Breast epithelium (tissue), 4 donors: ENCODE data around the gene MVB12B. TPM values are rescaled to one million over a fixed set of nuclear protein-coding genes. Genes with fewer than 3 reads are reported as not detected.

Experiments
- DNase-seq, 2 donors: peaks; one replicate each; pipeline ENCODE4 v3.0.0-alpha.2; 2019; ENCODE audit warnings: low spot score in 2 of 2
- H3K27ac ChIP-seq, 2 donors: fragments of 200-600 bp; sonication (generic) in 1 of 2; one replicate each; pipeline ENCODE4 v1.5.1; 2016 to 2019; ENCODE audit warnings: mild to moderate bottlenecking in 1 of 2
- H3K27me3 ChIP-seq, 2 donors: fragments of 200-600 bp; sonication (generic) in 1 of 2; one replicate each; pipeline versions ENCODE4 v1.5.1 to v1.6.0; 2017 to 2019; ENCODE audit warnings: control low read depth in 1 of 2, mild to moderate bottlenecking in 1 of 2
- H3K36me3 ChIP-seq: fragments of 200-600 bp; one replicate; pipeline ENCODE4 v1.5.1; 2019
- H3K4me1 ChIP-seq, 2 donors: fragments of 200-600 bp; sonication (generic); one replicate each; pipeline ENCODE4 v1.5.1; 2016 to 2019; ENCODE audit warnings: control low read depth in 1 of 2
- H3K4me3 ChIP-seq, 3 donors: fragments of 200-600 bp; sonication (generic); 1 replicate in 2 of 3; 2 replicates in 1 of 3; pipeline ENCODE4 v1.5.1; 2016 to 2019; ENCODE audit warnings: mild to moderate bottlenecking in 3 of 3, moderate library complexity in 2 of 3
- H3K9me3 ChIP-seq, 2 donors: fragments of 200-600 bp; sonication (generic) in 1 of 2; one replicate each; pipeline ENCODE4 v1.5.1; 2016 to 2019; ENCODE audit warnings: control low read depth in 1 of 2
- POLR2A ChIP-seq: fragments of 450-650 bp; IDR thresholded peaks from one replicate; pipeline ENCODE4 v1.6.1; 2016; ENCODE audit warnings: antibody characterized with exemption, mild to moderate bottlenecking, moderate library complexity
- POLR2AphosphoS5 ChIP-seq, 3 donors: sonication (generic); formaldehyde crosslinking; IDR thresholded peaks; one replicate each; pipeline ENCODE4 v1.6.1; 2017; ENCODE audit warnings: antibody characterized with exemption in 3 of 3
- intact Hi-C: fragments of 100-400 bp; cut with DNase I; formaldehyde crosslinking; loops from one replicate; pipeline ENCODE4 v1.15.1; 2023; ENCODE audit warnings: low total_unique reads
- total RNA-seq, 3 donors: library from RNA; depleted of rRNA; stranded (reverse); fragments of >200 nt; gene quantifications; one replicate each; pipeline ENCODE4 v1.1.0, GENCODE V29; 2016
- TF ChIP-seq, protein P1 (sequence below), 3 donors: fragments of 450-650 bp; IDR thresholded peaks; one replicate each; pipeline ENCODE4 v1.5.1; 2016 to 2017; ENCODE audit warnings: antibody characterized with exemption in 3 of 3, mild to moderate bottlenecking in 3 of 3, moderate library complexity in 3 of 3

The MVB12B gene
- total RNA-seq, 3 donors from 2014 or later, result 8.2 to 12.6 (median 9.9) TPM

DNA sequence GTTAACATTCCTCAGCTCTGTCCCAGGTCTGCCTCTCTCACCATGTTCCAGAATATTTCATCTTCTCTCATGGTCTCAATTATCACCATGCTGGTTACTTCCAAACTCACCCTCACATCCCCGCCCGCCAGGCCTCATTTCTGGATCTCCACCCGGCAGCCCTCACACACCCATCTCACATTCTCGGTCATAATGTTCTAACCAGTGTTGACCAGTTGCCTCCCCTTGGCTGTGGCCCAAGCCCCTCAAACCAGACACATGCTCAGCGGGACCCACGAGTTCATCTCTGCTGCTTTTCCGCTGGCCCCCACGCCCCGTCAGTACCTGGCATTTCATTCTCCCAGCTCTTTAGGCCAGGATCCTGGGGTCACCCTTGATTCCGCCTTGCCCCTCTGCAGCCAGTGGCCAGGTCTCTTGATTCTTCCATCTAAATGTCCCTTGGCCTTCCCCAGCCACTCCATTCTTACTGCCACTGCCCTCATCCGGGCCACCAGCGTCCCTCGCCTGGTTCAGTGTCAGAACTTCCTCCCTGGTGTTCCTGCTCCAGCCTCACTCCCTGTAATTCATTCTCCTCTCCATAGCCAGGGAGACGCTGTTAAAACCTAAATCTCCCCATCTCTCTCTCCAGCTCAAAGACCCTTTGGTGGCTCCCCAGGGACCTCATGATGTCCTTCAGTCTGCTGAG, 141.7 kb downstream of the MVB12B start:
- intact Hi-C loops, result no loop called here
- no peak overlapping the region for H3K27ac ChIP-seq
- H3K27me3 ChIP-seq, result no peaks in the 10 kb centered on the region
- H3K36me3 ChIP-seq, result no peaks in the 10 kb centered on the region
- H3K9me3 ChIP-seq, result no peaks in the 10 kb centered on the region
- peak in 1 of 2 donors; percentile 47 for DNase-seq
- TF ChIP-seq POLR2AphosphoS5 (IDR thresholded peaks at IDR 0.05) (no peak), POLR2A (no peak)
- TF ChIP-seq, protein P1, sequence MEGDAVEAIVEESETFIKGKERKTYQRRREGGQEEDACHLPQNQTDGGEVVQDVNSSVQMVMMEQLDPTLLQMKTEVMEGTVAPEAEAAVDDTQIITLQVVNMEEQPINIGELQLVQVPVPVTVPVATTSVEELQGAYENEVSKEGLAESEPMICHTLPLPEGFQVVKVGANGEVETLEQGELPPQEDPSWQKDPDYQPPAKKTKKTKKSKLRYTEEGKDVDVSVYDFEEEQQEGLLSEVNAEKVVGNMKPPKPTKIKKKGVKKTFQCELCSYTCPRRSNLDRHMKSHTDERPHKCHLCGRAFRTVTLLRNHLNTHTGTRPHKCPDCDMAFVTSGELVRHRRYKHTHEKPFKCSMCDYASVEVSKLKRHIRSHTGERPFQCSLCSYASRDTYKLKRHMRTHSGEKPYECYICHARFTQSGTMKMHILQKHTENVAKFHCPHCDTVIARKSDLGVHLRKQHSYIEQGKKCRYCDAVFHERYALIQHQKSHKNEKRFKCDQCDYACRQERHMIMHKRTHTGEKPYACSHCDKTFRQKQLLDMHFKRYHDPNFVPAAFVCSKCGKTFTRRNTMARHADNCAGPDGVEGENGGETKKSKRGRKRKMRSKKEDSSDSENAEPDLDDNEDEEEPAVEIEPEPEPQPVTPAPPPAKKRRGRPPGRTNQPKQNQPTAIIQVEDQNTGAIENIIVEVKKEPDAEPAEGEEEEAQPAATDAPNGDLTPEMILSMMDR (IDR thresholded peaks at IDR 0.05), result no peak
- no peaks in the 10 kb centered on the region for H3K4me1 ChIP-seq
- H3K4me3 ChIP-seq, result no peak overlapping the region

DNA sequence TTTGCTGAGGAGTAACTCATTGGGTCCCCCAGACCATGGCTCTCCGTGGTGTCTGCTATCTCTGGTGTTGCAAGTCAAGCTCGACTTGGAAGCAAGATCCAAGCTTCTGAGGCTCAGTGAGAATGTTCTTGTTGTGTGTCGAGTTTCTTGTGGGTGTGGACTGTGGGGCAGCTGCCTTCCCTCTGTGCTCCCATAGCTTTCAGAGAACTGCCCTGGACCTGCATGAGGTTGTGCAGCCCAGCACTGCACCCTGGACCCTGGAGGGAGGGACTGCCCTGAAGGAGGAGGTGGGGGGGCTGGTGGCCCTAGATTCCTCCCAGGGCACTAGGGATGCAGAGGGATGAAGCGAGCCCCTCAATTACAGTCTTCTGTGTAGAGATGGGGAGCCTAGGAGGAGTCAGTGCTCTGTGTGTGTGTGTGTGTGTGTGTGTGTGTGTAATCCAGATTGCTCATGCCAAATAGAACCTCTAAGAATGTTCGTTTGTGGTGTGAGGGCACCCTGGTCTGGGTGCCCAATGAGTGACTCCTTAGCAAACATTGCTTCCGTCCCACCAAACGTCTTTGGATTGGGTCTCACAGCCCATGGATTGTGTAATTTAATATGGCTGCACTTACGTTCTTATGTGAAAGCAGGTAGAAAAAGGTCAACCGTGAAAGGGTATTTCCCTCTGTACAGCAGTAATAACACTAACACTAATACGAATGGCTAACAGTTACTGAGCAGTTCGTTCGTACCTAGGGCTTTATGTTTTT, 143.8 kb downstream of the MVB12B start:
- Histone ChIP-seq H3K4me1 (no peaks in the 10 kb centered on the region), H3K27me3 (no peaks in the 10 kb centered on the region), H3K9me3 (no peaks in the 10 kb centered on the region), H3K36me3 (no peaks in the 10 kb centered on the region), H3K4me3 (no peak overlapping the region), H3K27ac (no peak overlapping the region)
- TF ChIP-seq POLR2A, result no peak
- TF ChIP-seq, protein P1 (IDR thresholded peaks at IDR 0.05), result no peak
- no peak for TF ChIP-seq POLR2AphosphoS5 (IDR thresholded peaks at IDR 0.05)
- DNase-seq, result peak in 1 of 2 donors; percentile 22
- intact Hi-C loops, result no loop called here

DNA sequence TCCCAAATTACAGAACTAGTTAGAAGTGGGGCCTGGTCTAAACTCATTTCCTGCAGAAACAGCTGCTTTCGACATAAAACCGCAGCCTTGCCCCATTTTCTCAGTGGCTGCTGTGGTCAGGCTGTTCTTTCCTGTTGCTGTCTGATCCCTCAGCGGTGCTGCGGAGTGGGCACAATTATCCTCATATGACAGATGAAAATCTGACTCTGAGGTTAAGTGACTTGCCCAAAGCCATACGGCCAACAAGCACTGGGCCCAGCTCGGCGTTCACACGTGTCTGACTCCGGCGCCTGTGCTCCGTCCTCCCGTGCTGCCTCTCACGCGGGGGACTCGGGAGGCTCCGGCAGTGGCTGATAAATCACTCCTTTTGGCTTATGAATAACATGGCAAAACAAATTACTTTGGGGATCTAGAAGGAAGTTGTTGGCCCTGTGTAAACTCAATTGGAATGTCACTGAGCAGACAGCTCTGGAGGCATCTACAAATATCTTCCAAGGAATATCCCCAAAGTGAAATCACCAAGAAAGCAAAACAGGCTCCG, 144.5 kb downstream of the MVB12B start:
- no peak overlapping the region for H3K27ac ChIP-seq
- no peaks in the 10 kb centered on the region for H3K9me3 ChIP-seq
- H3K4me3 ChIP-seq, result no peak overlapping the region
- H3K27me3 ChIP-seq, result no peaks in the 10 kb centered on the region
- peak in 1 of 2 donors; percentile 42 for DNase-seq
- intact Hi-C loops, result no loop called here
- no peaks in the 10 kb centered on the region for H3K4me1 ChIP-seq
- TF ChIP-seq POLR2AphosphoS5 (IDR thresholded peaks at IDR 0.05) (peak in 2 of 3 donors; percentile 29 to 30), POLR2A (no peak)
- H3K36me3 ChIP-seq, result no peaks in the 10 kb centered on the region

DNA sequence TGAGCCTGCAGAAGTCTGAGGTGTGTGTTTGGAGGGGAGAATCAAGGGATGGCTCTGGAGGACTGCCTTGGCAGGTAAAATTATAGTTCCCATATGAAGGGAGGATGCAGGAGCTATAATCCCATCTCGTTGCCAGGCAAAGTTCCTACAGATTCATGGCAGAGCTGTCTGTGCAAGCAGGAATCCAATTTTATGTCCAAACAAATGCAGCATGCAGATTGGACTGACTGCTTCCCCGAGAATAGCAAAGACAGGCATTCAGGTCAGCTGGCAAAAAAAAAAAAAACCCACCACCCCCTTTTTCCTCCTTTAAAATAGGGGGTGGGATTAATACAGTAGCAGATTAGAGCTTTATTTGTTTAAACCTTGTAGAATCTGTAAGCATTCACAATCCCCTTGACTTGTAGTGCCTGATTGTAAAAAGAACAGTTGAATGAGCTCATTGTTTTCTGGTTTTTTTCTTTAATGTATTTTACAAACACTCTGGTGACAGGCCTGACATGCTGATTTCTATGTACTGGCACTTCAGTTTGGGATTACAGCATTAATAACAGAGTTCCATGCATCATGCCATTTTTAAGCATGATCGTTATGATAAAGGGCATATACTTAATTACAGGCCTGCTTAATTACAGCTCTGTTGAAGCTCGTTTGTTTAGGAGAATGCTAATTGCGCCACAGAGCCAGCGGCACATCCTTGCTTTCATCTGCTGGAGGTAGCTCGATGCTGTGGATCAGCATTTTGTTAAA, 145.7 kb downstream of the MVB12B start:
- no peak for DNase-seq
- Histone ChIP-seq H3K27me3 (no peaks in the 10 kb centered on the region), H3K9me3 (no peaks in the 10 kb centered on the region), H3K36me3 (no peaks in the 10 kb centered on the region), H3K27ac (no peak overlapping the region), H3K4me1 (no peaks in the 10 kb centered on the region), H3K4me3 (no peak overlapping the region)
- TF ChIP-seq, protein P1 (IDR thresholded peaks at IDR 0.05), result no peak
- TF ChIP-seq POLR2AphosphoS5 (IDR thresholded peaks at IDR 0.05), result no peak
- intact Hi-C loops, result no loop called here

DNA sequence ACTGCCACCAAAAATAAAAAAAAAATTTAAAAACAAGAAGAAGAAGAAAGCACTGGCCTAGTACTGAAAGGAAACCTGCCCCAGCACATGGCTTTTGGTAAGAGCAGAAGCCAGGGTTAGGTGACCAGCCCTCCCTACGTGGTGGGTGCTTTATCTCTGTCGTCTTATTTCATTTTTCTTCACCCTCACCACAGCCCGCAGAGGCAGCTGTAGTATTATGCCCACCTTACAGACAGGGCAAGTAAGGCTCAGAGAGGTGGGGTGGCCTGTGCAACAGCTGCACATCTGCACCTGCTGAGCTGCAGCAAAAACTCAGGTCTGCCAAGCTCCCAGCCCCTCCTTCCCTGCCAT, 146.3 kb downstream of the MVB12B start:
- Histone ChIP-seq H3K9me3 (no peaks in the 10 kb centered on the region), H3K27me3 (no peaks in the 10 kb centered on the region), H3K4me1 (no peaks in the 10 kb centered on the region), H3K27ac (no peak overlapping the region), H3K36me3 (no peaks in the 10 kb centered on the region), H3K4me3 (no peak overlapping the region)
- intact Hi-C loops, result no loop called here
- DNase-seq, result no peak
- TF ChIP-seq POLR2AphosphoS5 (IDR thresholded peaks at IDR 0.05) (no peak), POLR2A (no peak)
- TF ChIP-seq, protein P1 (IDR thresholded peaks at IDR 0.05), result no peak
